Measurements from ENCODE around the gene PCDHB6. TPM values are rescaled to one million over a fixed set of nuclear protein-coding genes. Genes with fewer than 3 reads are reported as not detected.
"Not testable (repeated sequence)": the region's sequence is repeated elsewhere in the genome, so short reads cannot be mapped to it uniquely, and the experiment has no call there.

PCDHB6 gene
- 0.67 and 0.68 TPM in 2 replicates for total RNA-seq

GRCh38 chr5:141149812-141150211, at the start of gene PCDHB6:
TSS of gene PCDHB6 (plus strand) at chr5:141150057. CDS start at chr5:141150258, 201 bp downstream.
- no peak for DNase-seq (ENCODE audit: low read depth)
- no peak for TF ChIP-seq CTCF (IDR thresholded peaks at IDR 0.05; ENCODE audit: insufficient read depth, low read length, poor library complexity, severe bottlenecking)
- H3K36me3 ChIP-seq (ENCODE audit: control insufficient read depth, insufficient read depth, low read length), result no peaks in the 10 kb centered on the region
- no peak within 1 kb of the TSS for H3K4me3 ChIP-seq (ENCODE audit: low read depth, low read length)
- no peaks in the 10 kb centered on the region for H3K27me3 ChIP-seq (ENCODE audit: control insufficient read depth, insufficient read depth, low read length)

GRCh38 chr5:141100243-141100805, 49.5 kb upstream of the PCDHB6 start, which contains the start of gene PCDHB3:
TSS of gene PCDHB3 (plus strand) at chr5:141100473. CDS start at chr5:141100650, 177 bp downstream.
- peak; percentile 13 for TF ChIP-seq CTCF (IDR thresholded peaks at IDR 0.05; ENCODE audit: insufficient read depth, low read length, poor library complexity, severe bottlenecking)
- Histone ChIP-seq H3K27me3 (ENCODE audit: control insufficient read depth, insufficient read depth, low read length) (no peaks in the 10 kb centered on the region), H3K4me3 (ENCODE audit: low read depth, low read length) (no peak within 1 kb of the TSS), H3K36me3 (ENCODE audit: control insufficient read depth, insufficient read depth, low read length) (no peaks in the 10 kb centered on the region)
- DNase-seq (ENCODE audit: low read depth), result no peak

- H3K4me3 ChIP-seq (ENCODE audit: low read depth, low read length), result no peak overlapping the region
- no peak for TF ChIP-seq CTCF (IDR thresholded peaks at IDR 0.05; ENCODE audit: insufficient read depth, low read length, poor library complexity, severe bottlenecking)
- DNase-seq (ENCODE audit: low read depth), result no peak
- H3K27me3 ChIP-seq (ENCODE audit: control insufficient read depth, insufficient read depth, low read length), result no peaks in the 10 kb centered on the region
- H3K36me3 ChIP-seq (ENCODE audit: control insufficient read depth, insufficient read depth, low read length), result no peaks in the 10 kb centered on the region
Measured at GRCh38 chr5:141101059-141101458, 48.8 kb upstream of the PCDHB6 start.

GRCh38 chr5:141102070-141102469, 47.8 kb upstream of the PCDHB6 start:
- not testable (repeated sequence) for H3K27me3 ChIP-seq (ENCODE audit: control insufficient read depth, insufficient read depth, low read length); H3K4me3 ChIP-seq (ENCODE audit: low read depth, low read length); H3K36me3 ChIP-seq (ENCODE audit: control insufficient read depth, insufficient read depth, low read length); DNase-seq (ENCODE audit: low read depth)

GRCh38 chr5:141102471-141102870, 47.4 kb upstream of the PCDHB6 start:
- not testable (repeated sequence) for H3K4me3 ChIP-seq (ENCODE audit: low read depth, low read length); H3K27me3 ChIP-seq (ENCODE audit: control insufficient read depth, insufficient read depth, low read length); DNase-seq (ENCODE audit: low read depth); H3K36me3 ChIP-seq (ENCODE audit: control insufficient read depth, insufficient read depth, low read length)

GRCh38 chr5:141105350-141105749, 44.5 kb upstream of the PCDHB6 start:
- no peak for DNase-seq (ENCODE audit: low read depth)
- no peaks in the 10 kb centered on the region for H3K36me3 ChIP-seq (ENCODE audit: control insufficient read depth, insufficient read depth, low read length)
- H3K4me3 ChIP-seq (ENCODE audit: low read depth, low read length), result no peak overlapping the region
- H3K27me3 ChIP-seq (ENCODE audit: control insufficient read depth, insufficient read depth, low read length), result no peaks in the 10 kb centered on the region
- TF ChIP-seq CTCF (IDR thresholded peaks at IDR 0.05; ENCODE audit: insufficient read depth, low read length, poor library complexity, severe bottlenecking), result no peak

- H3K27me3 ChIP-seq (ENCODE audit: control insufficient read depth, insufficient read depth, low read length), result no peaks in the 10 kb centered on the region
- no peak for TF ChIP-seq CTCF (IDR thresholded peaks at IDR 0.05; ENCODE audit: insufficient read depth, low read length, poor library complexity, severe bottlenecking)
Measured at GRCh38 chr5:141119250-141119649, 30.6 kb upstream of the PCDHB6 start.

More at GRCh38 chr5:141119250-141119649, 30.6 kb upstream of the PCDHB6 start:
- H3K36me3 ChIP-seq (ENCODE audit: control insufficient read depth, insufficient read depth, low read length), result no peaks in the 10 kb centered on the region
- no peak overlapping the region for H3K4me3 ChIP-seq (ENCODE audit: low read depth, low read length)
- DNase-seq (ENCODE audit: low read depth), result no peak
